ENCODE data around the gene SYVN1.

Gene SYVN1

DNA sequence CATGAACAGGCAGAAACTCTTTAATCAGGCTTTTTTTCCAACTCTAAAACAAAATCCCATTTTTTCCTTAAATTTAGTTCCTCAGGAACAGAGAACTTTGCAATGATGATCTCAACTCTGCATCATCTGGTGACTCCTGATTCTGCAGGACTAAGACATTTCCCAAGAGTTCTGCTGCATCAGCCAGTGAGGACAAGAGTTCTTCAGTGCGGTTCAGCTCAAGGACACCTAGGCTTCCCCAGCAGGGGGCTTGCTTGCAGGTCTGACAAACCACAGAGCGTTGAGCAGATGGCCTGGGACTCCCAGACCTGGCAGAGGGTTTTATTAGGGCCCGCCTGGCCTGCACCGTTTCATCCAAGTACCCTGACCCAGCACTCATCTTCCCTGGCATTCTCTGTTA, 56.9 kb downstream of the SYVN1 start:
- H3K4me3 ChIP-seq (ENCODE audit: low read depth, low read length) = no peak overlapping the region
- no peak overlapping the region for H3K27ac ChIP-seq
- no peaks in the 10 kb centered on the region for H3K27me3 ChIP-seq (ENCODE audit: control insufficient read depth, insufficient read depth, low read length)
- no peaks in the 10 kb centered on the region for H3K79me2 ChIP-seq
- H2AFZ ChIP-seq = no peak overlapping the region
- no peaks in the 10 kb centered on the region for H3K4me1 ChIP-seq
- H3K4me2 ChIP-seq (ENCODE audit: low read length) = no peak overlapping the region
- H3K9ac ChIP-seq = no peak overlapping the region
- TF ChIP-seq, protein P1, sequence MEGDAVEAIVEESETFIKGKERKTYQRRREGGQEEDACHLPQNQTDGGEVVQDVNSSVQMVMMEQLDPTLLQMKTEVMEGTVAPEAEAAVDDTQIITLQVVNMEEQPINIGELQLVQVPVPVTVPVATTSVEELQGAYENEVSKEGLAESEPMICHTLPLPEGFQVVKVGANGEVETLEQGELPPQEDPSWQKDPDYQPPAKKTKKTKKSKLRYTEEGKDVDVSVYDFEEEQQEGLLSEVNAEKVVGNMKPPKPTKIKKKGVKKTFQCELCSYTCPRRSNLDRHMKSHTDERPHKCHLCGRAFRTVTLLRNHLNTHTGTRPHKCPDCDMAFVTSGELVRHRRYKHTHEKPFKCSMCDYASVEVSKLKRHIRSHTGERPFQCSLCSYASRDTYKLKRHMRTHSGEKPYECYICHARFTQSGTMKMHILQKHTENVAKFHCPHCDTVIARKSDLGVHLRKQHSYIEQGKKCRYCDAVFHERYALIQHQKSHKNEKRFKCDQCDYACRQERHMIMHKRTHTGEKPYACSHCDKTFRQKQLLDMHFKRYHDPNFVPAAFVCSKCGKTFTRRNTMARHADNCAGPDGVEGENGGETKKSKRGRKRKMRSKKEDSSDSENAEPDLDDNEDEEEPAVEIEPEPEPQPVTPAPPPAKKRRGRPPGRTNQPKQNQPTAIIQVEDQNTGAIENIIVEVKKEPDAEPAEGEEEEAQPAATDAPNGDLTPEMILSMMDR (IDR thresholded peaks at IDR 0.05) = no peak
- H3K36me3 ChIP-seq (ENCODE audit: control insufficient read depth, insufficient read depth, low read length) = no peaks in the 10 kb centered on the region
- H3K9me3 ChIP-seq (ENCODE audit: control insufficient read depth, low read length) = no peaks in the 10 kb centered on the region

Data from parathyroid adenoma (tissue), 2 donors.